IPS-11a (cell line): ENCODE data around the gene COX8A.
"Not testable (repeated sequence)": the region's sequence is repeated elsewhere in the genome, so short reads cannot be mapped to it uniquely, and the experiment has no call there.

ENCODE experiments used
- H3K4me3 ChIP-seq: one replicate; pipeline ENCODE4 v1.5.1; 2013; ENCODE audit warnings: low read depth, low read length, control low read depth

The COX8A gene

GRCh38 chr11:63969461-63969860 lies 5.0 kb upstream of the COX8A start:
- no peak overlapping the region for H3K4me3 ChIP-seq

GRCh38 chr11:63970902-63971301 lies 3.5 kb upstream of the COX8A start:
- no peak overlapping the region for H3K4me3 ChIP-seq

- not testable (repeated sequence) for H3K4me3 ChIP-seq
Observed at GRCh38 chr11:63973912-63974258, 535 bp upstream of the COX8A start.

- H3K4me3 ChIP-seq = no peak overlapping the region
Observed at GRCh38 chr11:63978551-63979239, 4.3 kb downstream of the COX8A start.

GRCh38 chr11:63979426-63979825 lies 5.0 kb downstream of the COX8A start:
- H3K4me3 ChIP-seq = no peak overlapping the region

- peak overlapping the region; percentile 14 for H3K4me3 ChIP-seq
Observed at GRCh38 chr11:63985812-63986155, 11.4 kb downstream of the COX8A start.

- peak within 1 kb of the TSS; percentile 84 for H3K4me3 ChIP-seq
Observed at GRCh38 chr11:63986156-63986931, 11.9 kb downstream of the COX8A start, which contains the start of gene OTUB1. OTUB1 (plus strand) TSS chr11:63986438; CDS start chr11:63986457, 19 bp downstream.

- H3K4me3 ChIP-seq = peak overlapping the region; percentile 84
Observed at GRCh38 chr11:63986932-63987513, 12.6 kb downstream of the COX8A start.

- H3K4me3 ChIP-seq = no peak overlapping the region
Observed at GRCh38 chr11:63991558-63991957, 17.1 kb downstream of the COX8A start.

- H3K4me3 ChIP-seq = no peak overlapping the region
Observed at GRCh38 chr11:63993100-63993499, 18.7 kb downstream of the COX8A start.

GRCh38 chr11:63993993-63994392 lies 19.6 kb downstream of the COX8A start:
- no peak overlapping the region for H3K4me3 ChIP-seq

GRCh38 chr11:63996512-63996911 lies 22.1 kb downstream of the COX8A start:
- no peak overlapping the region for H3K4me3 ChIP-seq

- no peak overlapping the region for H3K4me3 ChIP-seq
Observed at GRCh38 chr11:63997104-63997700, 22.8 kb downstream of the COX8A start.

- no peak overlapping the region for H3K4me3 ChIP-seq
Observed at GRCh38 chr11:63997801-63998337, 23.4 kb downstream of the COX8A start.

GRCh38 chr11:63998558-63999348 lies 24.3 kb downstream of the COX8A start:
- H3K4me3 ChIP-seq = peak overlapping the region; percentile 43

- H3K4me3 ChIP-seq = peak overlapping the region; percentile 43
Observed at GRCh38 chr11:63999349-64000025, 25.1 kb downstream of the COX8A start.

GRCh38 chr11:64000026-64000739 lies 25.8 kb downstream of the COX8A start:
- peak overlapping the region; percentile 43 for H3K4me3 ChIP-seq

GRCh38 chr11:64000740-64001483 lies 26.5 kb downstream of the COX8A start:
- H3K4me3 ChIP-seq = no peak overlapping the region
